ENCODE data around the gene TMEM203. TPM values are rescaled to one million over a fixed set of nuclear protein-coding genes. Genes with fewer than 3 reads are reported as not detected.
A peak's percentile ranks its signal among the peaks of the same experiment; 100 is the strongest.

TMEM203 gene
- total and polyA plus RNA-seq, 2 of the 13 experiments (the other 11 are each of a cell fraction or from before 2014, with no cell fraction given) = 23.4 to 36.7 TPM

- peak; percentile 75 for TF ChIP-seq PRDM4 (CRISPR knock-in tag; IDR thresholded peaks at IDR 0.05; ENCODE audit: borderline replicate concordance)
- no peak for TF ChIP-seq ZNF326 (CRISPR knock-in tag; IDR thresholded peaks at IDR 0.05; ENCODE audit: borderline replicate concordance)
- TF ChIP-seq ZNF331 (CRISPR knock-in tag; IDR thresholded peaks at IDR 0.05) = peak; percentile 91
- TF ChIP-seq ZNF710 (CRISPR knock-in tag; IDR thresholded peaks at IDR 0.05; ENCODE audit: borderline replicate concordance) = peak; percentile 68; the same call in 1 of the 2 replicates
- TF ChIP-seq ZNF790 (CRISPR knock-in tag; IDR thresholded peaks at IDR 0.05; ENCODE audit: borderline replicate concordance) = 0 out of 2 replicates have a peak, but pooled peaks have one; percentile 32
- TF ChIP-seq MXI1 (IDR thresholded peaks at IDR 0.05; ENCODE audit: borderline replicate concordance, low read depth, low read length) = peak; percentile 97
- TF ChIP-seq ELK4 (CRISPR knock-in tag; IDR thresholded peaks at IDR 0.05; ENCODE audit: borderline replicate concordance) = no peak
- peak; percentile 49; the same call in 1 of the 2 replicates for TF ChIP-seq ZSCAN22 (CRISPR knock-in tag; IDR thresholded peaks at IDR 0.05)
- TF ChIP-seq XRCC5 (optimal IDR thresholded peaks at IDR 0.05; ENCODE audit: low read length) = peak; percentile 13
- TF ChIP-seq THAP7 (CRISPR knock-in tag; IDR thresholded peaks at IDR 0.05) = no peak
- TF ChIP-seq HES4 (CRISPR knock-in tag; IDR thresholded peaks at IDR 0.05; ENCODE audit: borderline replicate concordance) = peak; percentile 71; the same call in 1 of the 2 replicates
- no peak for TF ChIP-seq ZNF343 (CRISPR knock-in tag; IDR thresholded peaks at IDR 0.05)
- 0 out of 2 replicates have a peak, but pooled peaks have one; percentile 46 for TF ChIP-seq RFX5 (IDR thresholded peaks at IDR 0.05; ENCODE audit: low read depth, low read length)
- TF ChIP-seq AHDC1 (CRISPR knock-in tag; IDR thresholded peaks at IDR 0.05; ENCODE audit: borderline replicate concordance) = no peak
Observed at GRCh38 chr9:137188490-137189296, 16.8 kb downstream of the TMEM203 start, which contains the start of the genes ANAPC2 and SSNA1 (continued).
